HEK293 (cell line): ENCODE data around the gene MYOF.

ENCODE experiments used
- CTCF ChIA-PET: fragments of 350-600 bp; formaldehyde crosslinking; extraction: SDS; loops from one replicate; lab custom pipeline; 2021; ENCODE audit warnings: antibody characterized with exemption; lab: Yijun Ruan, JAX
- POLR2A ChIA-PET: fragments of 300-600 bp; formaldehyde crosslinking; extraction: SDS; loops from one replicate; lab custom pipeline; 2020; ENCODE audit warnings: antibody characterized with exemption, inconsistent platforms; lab: Yijun Ruan, JAX
- H3K27ac ChIP-seq: fragments of 200-500 bp; sonication (Bioruptor generic); 2 replicates; pipeline ENCODE4 v1.5.1; 2014; ENCODE audit warnings: low read depth, low read length, control low read depth, inconsistent platforms; ENCODE audit errors: extremely low read depth
- H3K36me3 ChIP-seq, 2 experiments: fragments of 200-500 bp in 1 of 2; sonication (Bioruptor generic) in 1 of 2; 1 replicate in 1 of 2; 2 replicates in 1 of 2; pipeline ENCODE4 v1.5.1; 2014 to 2017; ENCODE audit warnings: inconsistent platforms in 2 of 2, low read length in 2 of 2; ENCODE audit not compliant: control insufficient read depth in 2 of 2, insufficient read depth in 1 of 2
- H3K4me1 ChIP-seq: fragments of 200-500 bp; sonication (Bioruptor generic); 2 replicates; pipeline ENCODE4 v1.5.1; 2014; ENCODE audit warnings: mild to moderate bottlenecking, low read length, inconsistent platforms; ENCODE audit not compliant: control insufficient read depth, insufficient read depth
- H3K4me3 ChIP-seq: 2 replicates; pipeline ENCODE4 v1.5.1; 2011; ENCODE audit warnings: low read depth, mild to moderate bottlenecking, control low read depth, low read length, moderate library complexity
- H3K9me3 ChIP-seq: fragments of 200-500 bp; sonication (Bioruptor generic); 2 replicates; pipeline ENCODE4 v1.5.1; 2014; ENCODE audit warnings: low read depth, low read length, inconsistent platforms; ENCODE audit not compliant: control insufficient read depth, insufficient read depth
- ATF2 ChIP-seq: fragments of 450-650 bp; formaldehyde crosslinking; IDR thresholded peaks from 2 replicates; pipeline ENCODE4 v1.5.1; 2016; ENCODE audit warnings: missing biosample characterization, missing genetic modification characterization, low read depth
- BCL11B ChIP-seq: fragments of 450-650 bp; formaldehyde crosslinking; IDR thresholded peaks from 2 replicates; pipeline ENCODE4 v1.5.1; 2016; ENCODE audit warnings: low read depth, missing biosample characterization, missing genetic modification characterization
- ELK4 ChIP-seq: IDR thresholded peaks from 2 replicates; pipeline ENCODE4 v1.6.1; 2011; ENCODE audit warnings: mild to moderate bottlenecking, low read depth, low read length, borderline replicate concordance
- IKZF3 ChIP-seq: fragments of 450-650 bp; IDR thresholded peaks from 2 replicates; pipeline ENCODE4 v1.5.0; 2018; ENCODE audit warnings: missing biosample characterization, mild to moderate bottlenecking, missing genetic modification characterization, moderate library complexity
- KLF8 ChIP-seq: fragments of 450-650 bp; formaldehyde crosslinking; IDR thresholded peaks from 2 replicates; pipeline ENCODE4 v1.5.1; 2016; ENCODE audit warnings: missing biosample characterization, missing genetic modification characterization
- WT1 ChIP-seq: fragments of 450-650 bp; formaldehyde crosslinking; IDR thresholded peaks from 2 replicates; pipeline ENCODE4 v1.5.1; 2016; ENCODE audit warnings: missing biosample characterization, missing genetic modification characterization
- YY1 ChIP-seq: fragments of 450-650 bp; formaldehyde crosslinking; IDR thresholded peaks from 2 replicates; pipeline ENCODE4 v1.5.1; 2018; ENCODE audit warnings: missing biosample characterization, missing genetic modification characterization
- ZBTB11 ChIP-seq: fragments of 450-650 bp; formaldehyde crosslinking; conservative IDR thresholded peaks from 2 replicates; pipeline ENCODE4 v1.5.1; 2016; ENCODE audit warnings: low read depth, missing biosample characterization, missing genetic modification characterization
- ZBTB20 ChIP-seq: fragments of 450-650 bp; formaldehyde crosslinking; IDR thresholded peaks from 2 replicates; pipeline ENCODE4 v1.5.1; 2016; ENCODE audit warnings: missing biosample characterization, missing genetic modification characterization
- ZBTB7A ChIP-seq: fragments of 450-650 bp; formaldehyde crosslinking; IDR thresholded peaks from 2 replicates; pipeline ENCODE4 v1.5.1; 2016; ENCODE audit warnings: low read depth, missing biosample characterization, missing genetic modification characterization
- ZFP41 ChIP-seq: fragments of 450-650 bp; formaldehyde crosslinking; IDR thresholded peaks from 2 replicates; pipeline ENCODE4 v1.5.1; 2016; ENCODE audit warnings: missing biosample characterization, missing genetic modification characterization, borderline replicate concordance
- ZNF112 ChIP-seq: fragments of 450-650 bp; formaldehyde crosslinking; IDR thresholded peaks from 2 replicates; pipeline ENCODE4 v1.5.0; 2017; ENCODE audit warnings: missing biosample characterization, missing genetic modification characterization
- ZNF223 ChIP-seq: fragments of 450-650 bp; formaldehyde crosslinking; IDR thresholded peaks from 2 replicates; pipeline ENCODE4 v1.5.1; 2016; ENCODE audit warnings: missing biosample characterization, missing genetic modification characterization
- ZNF416 ChIP-seq: fragments of 450-650 bp; formaldehyde crosslinking; IDR thresholded peaks from 2 replicates; pipeline ENCODE4 v1.5.1; 2016; ENCODE audit warnings: missing biosample characterization, missing genetic modification characterization
- ZNF433 ChIP-seq: fragments of 450-650 bp; formaldehyde crosslinking; IDR thresholded peaks from 2 replicates; pipeline ENCODE4 v1.5.1; 2016; ENCODE audit warnings: missing biosample characterization, missing genetic modification characterization, low read depth
- ZNF510 ChIP-seq: fragments of 450-650 bp; formaldehyde crosslinking; IDR thresholded peaks from 2 replicates; pipeline ENCODE4 v1.5.1; 2018; ENCODE audit warnings: mild to moderate bottlenecking, missing genetic modification characterization, missing biosample characterization; ENCODE audit not compliant: insufficient replicate concordance
- ZNF571 ChIP-seq: fragments of 450-650 bp; formaldehyde crosslinking; IDR thresholded peaks from 2 replicates; pipeline ENCODE4 v1.5.0; 2017; ENCODE audit warnings: missing biosample characterization, missing genetic modification characterization
- ZNF580 ChIP-seq: fragments of 450-650 bp; formaldehyde crosslinking; IDR thresholded peaks from 2 replicates; pipeline ENCODE4 v1.5.1; 2016; ENCODE audit warnings: missing biosample characterization, missing genetic modification characterization
- ZNF621 ChIP-seq: fragments of 450-650 bp; formaldehyde crosslinking; IDR thresholded peaks from 2 replicates; pipeline ENCODE4 v1.5.1; 2017; ENCODE audit warnings: missing biosample characterization, missing genetic modification characterization
- ZNF623 ChIP-seq: fragments of 450-650 bp; formaldehyde crosslinking; IDR thresholded peaks from 2 replicates; pipeline ENCODE4 v1.5.1; 2016; ENCODE audit warnings: missing biosample characterization, missing genetic modification characterization
- ZNF629 ChIP-seq: fragments of 450-650 bp; formaldehyde crosslinking; IDR thresholded peaks from 2 replicates; pipeline ENCODE4 v1.5.1; 2017; ENCODE audit warnings: missing biosample characterization, missing genetic modification characterization
- ZNF654 ChIP-seq: fragments of 450-650 bp; formaldehyde crosslinking; IDR thresholded peaks from 2 replicates; pipeline ENCODE4 v1.5.1; 2016; ENCODE audit warnings: low read depth, missing biosample characterization, missing genetic modification characterization
- ZNF660 ChIP-seq: fragments of 450-650 bp; IDR thresholded peaks from 2 replicates; pipeline ENCODE4 v1.5.1; 2018; ENCODE audit warnings: missing biosample characterization, mild to moderate bottlenecking, missing genetic modification characterization
- ZNF747 ChIP-seq: fragments of 450-650 bp; formaldehyde crosslinking; IDR thresholded peaks from 2 replicates; pipeline ENCODE4 v1.5.1; 2016; ENCODE audit warnings: missing biosample characterization, missing genetic modification characterization
- ZNF776 ChIP-seq: fragments of 450-650 bp; formaldehyde crosslinking; IDR thresholded peaks from 2 replicates; pipeline ENCODE4 v1.5.0; 2017; ENCODE audit warnings: missing biosample characterization, missing genetic modification characterization, borderline replicate concordance
- TF ChIP-seq, protein P1 (sequence below): fragments of 450-650 bp; formaldehyde crosslinking; IDR thresholded peaks from 2 replicates; pipeline ENCODE4 v1.5.1; 2016; ENCODE audit warnings: missing biosample characterization, missing genetic modification characterization

Gene MYOF

DNA sequence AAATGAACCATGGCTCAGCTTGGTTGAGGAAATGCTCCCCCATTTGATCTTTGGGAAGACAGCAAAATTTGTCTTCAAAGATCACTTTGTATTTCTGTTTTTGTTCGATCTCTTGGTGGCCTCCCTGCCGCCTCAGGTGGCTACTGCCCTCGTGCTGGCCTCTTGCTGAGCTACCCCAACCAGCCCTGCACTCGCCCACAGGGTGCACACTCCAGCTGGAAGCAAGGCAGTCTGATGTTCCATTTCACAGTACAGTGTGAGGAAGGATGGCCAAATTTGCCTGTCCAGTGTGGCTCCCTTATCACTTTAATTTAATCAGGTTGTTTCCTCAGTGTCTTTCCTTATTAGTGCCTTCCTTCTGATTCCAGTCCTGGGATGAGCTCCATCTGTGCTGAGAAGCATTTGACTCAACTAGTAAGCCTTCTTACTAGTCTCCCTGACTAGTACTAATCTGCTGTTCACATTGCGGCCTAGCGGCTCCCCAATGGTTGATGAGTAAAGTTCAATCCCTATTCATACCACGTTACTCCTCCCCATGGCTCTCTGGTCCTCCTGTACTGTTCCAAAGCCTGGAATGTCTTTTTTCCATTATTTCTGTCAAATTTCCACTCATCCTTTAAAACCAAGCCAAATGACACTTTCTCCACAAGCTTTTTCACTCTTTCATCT, 8.2 kb downstream of the MYOF start:
- no peak overlapping the region for H3K4me3 ChIP-seq
- no peaks in the 10 kb centered on the region for H3K4me1 ChIP-seq
- CTCF ChIA-PET = interaction anchor here (0.7 to 7.8 kb wide), 4 partner anchors 10 to 97 kb away, joined by 3 to 67 read pairs (median 3); no protein-coding TSS in a partner anchor
- no peak overlapping the region for H3K27ac ChIP-seq
- POLR2A ChIA-PET = no interaction called here
- no peaks in the 10 kb centered on the region for H3K36me3 ChIP-seq
- H3K9me3 ChIP-seq = no peaks in the 10 kb centered on the region
- TF ChIP-seq ZNF223 (tag by site-specific recombination) (no peak), WT1 (tag by site-specific recombination) (no peak), ZNF571 (tag by site-specific recombination) (no peak), ZNF580 (no peak), ATF2 (tag by site-specific recombination) (no peak), ZNF510 (tag by site-specific recombination) (no peak), KLF8 (tag by site-specific recombination) (no peak), ZBTB7A (tag by site-specific recombination) (no peak), ZNF747 (no peak), ZNF621 (no peak), YY1 (tag by site-specific recombination) (no peak), ZFP41 (tag by site-specific recombination) (no peak), ZNF629 (no peak), ZNF112 (no peak), ZNF660 (tag by site-specific recombination) (no peak), ZNF776 (no peak)
- TF ChIP-seq, protein P1, sequence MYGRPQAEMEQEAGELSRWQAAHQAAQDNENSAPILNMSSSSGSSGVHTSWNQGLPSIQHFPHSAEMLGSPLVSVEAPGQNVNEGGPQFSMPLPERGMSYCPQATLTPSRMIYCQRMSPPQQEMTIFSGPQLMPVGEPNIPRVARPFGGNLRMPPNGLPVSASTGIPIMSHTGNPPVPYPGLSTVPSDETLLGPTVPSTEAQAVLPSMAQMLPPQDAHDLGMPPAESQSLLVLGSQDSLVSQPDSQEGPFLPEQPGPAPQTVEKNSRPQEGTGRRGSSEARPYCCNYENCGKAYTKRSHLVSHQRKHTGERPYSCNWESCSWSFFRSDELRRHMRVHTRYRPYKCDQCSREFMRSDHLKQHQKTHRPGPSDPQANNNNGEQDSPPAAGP (tag by site-specific recombination) = no peak

- Histone ChIP-seq H3K4me3 (no peak overlapping the region), H3K27ac (no peak overlapping the region), H3K36me3 (no peaks in the 10 kb centered on the region), H3K9me3 (no peaks in the 10 kb centered on the region), H3K4me1 (no peaks in the 10 kb centered on the region)
- POLR2A ChIA-PET = no interaction called here
- CTCF ChIA-PET = interaction anchor here (0.9 to 7.8 kb wide), 4 partner anchors 11 to 96 kb away, joined by 3 to 67 read pairs (median 3); no protein-coding TSS in a partner anchor
- TF ChIP-seq ZNF623 (no peak), IKZF3 (no peak), ZNF654 (tag by site-specific recombination) (no peak), ZNF433 (tag by site-specific recombination) (no peak), ATF2 (tag by site-specific recombination) (no peak), BCL11B (tag by site-specific recombination) (no peak), ZNF416 (tag by site-specific recombination) (no peak), ZBTB11 (tag by site-specific recombination) (no peak), ELK4 (no peak), ZBTB20 (tag by site-specific recombination) (no peak)
- TF ChIP-seq, protein P1 (tag by site-specific recombination) = no peak
These were observed 9.0 kb downstream of the MYOF start for GRCh38 chr10:93473161-93473560.
